GM12878 (cell line): ENCODE results near the gene SRF. TPM values are rescaled to one million over a fixed set of nuclear protein-coding genes. Genes with fewer than 3 reads are reported as not detected.

Experiments
- ATAC-seq: fragments of 200-7000 bp; cut with Tn5 transposase; 3 replicates; pipeline ENCODE4 v1.9.1; 2020; ENCODE audit warnings: mild to moderate bottlenecking, moderate library complexity
- BruUV-seq: library from RNA; stranded (reverse); fragments of 400-500 nt; replicated peaks from 2 replicates; lab custom pipeline; 2021; lab: Mats Ljungman, UMichigan
- CTCF ChIA-PET: fragments of 300-600 bp; sonication (Branson Sonifier 250); formaldehyde crosslinking; extraction: SDS; loops from one replicate; lab custom pipeline; 2021; ENCODE audit warnings: inconsistent platforms; lab: Yijun Ruan, JAX
- POLR2A ChIA-PET: fragments of 350-600 bp; formaldehyde crosslinking; extraction: SDS; loops from one replicate; lab custom pipeline; 2021; ENCODE audit warnings: inconsistent platforms; lab: Charles Lee
- RAD21 ChIA-PET: fragments of 300-600 bp; sonication (Branson Sonifier 250); formaldehyde crosslinking; loops from one replicate; lab custom pipeline; 2023; ENCODE audit warnings: antibody characterized with exemption; ENCODE audit not compliant: unreplicated experiment; lab: Charles Lee
- SMC1A ChIA-PET: fragments of 300-600 bp; sonication (Branson Sonifier 250); formaldehyde crosslinking; loops from one replicate; lab custom pipeline; 2023; ENCODE audit not compliant: unreplicated experiment, uncharacterized antibody; lab: Charles Lee
- DNase-seq: peaks from one replicate; pipeline ENCODE4 v3.0.0-alpha.2; 2011; ENCODE audit warnings: low read depth, low spot score
- FAIRE-seq: peaks from 3 replicates; lab custom pipeline; 2011; peaks lifted over from hg19 to GRCh38; lab: Jason Lieb, UNC
- H2AFZ ChIP-seq: 2 replicates; pipeline ENCODE4 v1.6.0; 2011; ENCODE audit warnings: low read depth, low read length, control low read depth; ENCODE audit not compliant: control insufficient read depth
- H3K27ac ChIP-seq: 2 replicates; pipeline ENCODE4 v1.5.1; 2011; ENCODE audit warnings: control low read depth; ENCODE audit not compliant: control insufficient read depth, insufficient read depth
- H3K27me3 ChIP-seq, 2 experiments: replicated peaks in 1 of 2; 2 replicates each; pipeline versions ENCODE4 v1.6.0 to v1.6.1; 2011; ENCODE audit warnings: low read length in 1 of 2; ENCODE audit not compliant: control insufficient read depth in 2 of 2, insufficient read depth in 2 of 2
- H3K36me3 ChIP-seq, 2 experiments: 2 replicates each; pipeline ENCODE4 v1.5.1; 2011; ENCODE audit warnings: low read length in 1 of 2; ENCODE audit not compliant: control insufficient read depth in 2 of 2, insufficient read depth in 2 of 2
- H3K4me1 ChIP-seq: 2 replicates; pipeline ENCODE4 v1.6.1; 2011; ENCODE audit warnings: mild to moderate bottlenecking, low read length, moderate library complexity, mixed read lengths; ENCODE audit not compliant: control insufficient read depth, insufficient read depth
- H3K4me2 ChIP-seq: 2 replicates; pipeline ENCODE4 v1.6.0; 2011; ENCODE audit warnings: control low read depth; ENCODE audit not compliant: control insufficient read depth, insufficient read depth
- H3K4me3 ChIP-seq: fragments of 200-600 bp; sonication (generic); 2 replicates; pipeline ENCODE4 v1.5.1; 2016
- H3K79me2 ChIP-seq: 2 replicates; pipeline ENCODE4 v1.6.0; 2011; ENCODE audit warnings: low read length; ENCODE audit not compliant: control insufficient read depth, insufficient read depth
- H3K9ac ChIP-seq: 2 replicates; pipeline ENCODE4 v1.8.0; 2011; ENCODE audit warnings: low read length, control low read depth, mixed read lengths; ENCODE audit not compliant: control insufficient read depth, insufficient read depth
- H3K9me3 ChIP-seq: replicated peaks from 3 replicates; pipeline ENCODE4 v1.5.1; 2011; ENCODE audit warnings: mild to moderate bottlenecking, low read length; ENCODE audit not compliant: control insufficient read depth, insufficient read depth
- H4K20me1 ChIP-seq: 2 replicates; pipeline ENCODE4 v1.6.0; 2011; ENCODE audit not compliant: control insufficient read depth, insufficient read depth
- HCFC1 ChIP-seq: fragments of 150-350 bp; IDR thresholded peaks from 2 replicates; pipeline ENCODE4 v1.6.1; 2014; ENCODE audit warnings: low read length
- NR2F1 ChIP-seq: fragments of 450-650 bp; conservative IDR thresholded peaks from 2 replicates; pipeline ENCODE4 v1.6.1; 2017; ENCODE audit warnings: mild to moderate bottlenecking
- SMAD5 ChIP-seq: IDR thresholded peaks from 2 replicates; pipeline ENCODE4 v1.6.1; 2016; ENCODE audit warnings: antibody characterized with exemption, low read depth
- SREBF1 ChIP-seq: IDR thresholded peaks from 2 replicates; pipeline ENCODE4 v1.6.1; 2012; ENCODE audit warnings: mild to moderate bottlenecking, low read length
- WGBS: methylation state at CpG from one replicate; pipeline ENCODE4 v1.1.6; 2016; ENCODE audit warnings: low lambda C conversion rate; ENCODE audit not compliant: insufficient replicate concordance, insufficient coverage; ENCODE audit errors: missing lambda C conversion rate; 5-methylcytosine and 5-hydroxymethylcytosine counted together
- in situ Hi-C: fragments of 300-500 bp; cut with MboI; formaldehyde crosslinking; loops from 9 replicates; pipeline ENCODE4 v1.14.3; 2018; ENCODE audit warnings: mixed read lengths
- intact Hi-C: fragments of 100-400 bp; cut with micrococcal nuclease; formaldehyde crosslinking; loops from one replicate; pipeline ENCODE4 v1.14.2; 2022; ENCODE audit not compliant: unreplicated experiment
- polyA plus RNA-seq, 11 experiments: library from polyadenylated mRNA; depleted of rRNA in 4 of 11; unstranded in 6 of 11; stranded (reverse) in 5 of 11; fragments of >200 nt; fragmentation: Nextera tagmentation in 4 of 11; fragmentation: Illumina TruSeq in 1 of 11; extraction: Ambion mirVana in 4 of 11; extraction: Trizol in 1 of 11; gene quantifications; 1 replicate in 1 of 11; 2 replicates in 10 of 11; pipeline versions ENCODE4 v1.2.1 to v1.2.3, GENCODE V29; 2011 to 2016; ENCODE audit warnings: inconsistent platforms in 2 of 11, missing spikeins in 2 of 11, low read depth in 1 of 11
- total RNA-seq, 4 experiments: library from RNA; depleted of rRNA in 3 of 4; stranded (reverse); fragments of >200 nt in 3 of 4; fragmentation: Illumina TruSeq in 1 of 4; extraction: Trizol in 1 of 4; gene quantifications; 2 replicates each; pipeline versions ENCODE4 v1.2.1 to v1.2.3, GENCODE V29; 2013 to 2021
- TF ChIP-seq, protein P1 (sequence below): fragments of 450-650 bp; IDR thresholded peaks from 2 replicates; pipeline ENCODE4 v1.6.1; 2017; ENCODE audit warnings: borderline replicate concordance
- TF ChIP-seq, protein P2 (sequence below): fragments of 450-650 bp; IDR thresholded peaks from 2 replicates; pipeline ENCODE4 v1.6.1; 2017; ENCODE audit warnings: mild to moderate bottlenecking, low read depth, inconsistent platforms; ENCODE audit not compliant: poor library complexity, severe bottlenecking

Gene SRF
- total and polyA plus RNA-seq, 10 of the 15 experiments (the other 5 are each of a cell fraction or from before 2014, with no cell fraction given), result 2.3 to 56.3 (median 28.2) TPM

DNA sequence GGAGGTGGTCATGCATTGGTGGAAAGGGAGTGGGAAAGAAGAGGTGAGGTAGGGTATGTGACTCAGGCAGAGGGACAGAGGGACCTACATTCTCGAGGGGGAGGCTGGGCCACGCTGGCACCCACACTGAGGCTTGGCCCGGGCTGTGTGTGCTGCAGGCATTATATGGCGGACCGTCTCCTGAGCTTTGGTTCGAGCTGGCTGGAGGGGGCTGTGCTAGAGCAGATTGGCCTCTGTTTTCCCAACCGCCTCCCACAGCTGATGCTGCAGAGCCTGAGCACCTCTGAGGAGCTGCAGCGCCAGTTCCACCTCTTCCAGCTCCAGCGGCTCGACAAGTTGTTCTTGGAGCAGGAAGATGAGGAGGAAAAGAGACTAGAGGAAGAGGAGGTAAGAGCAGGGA, 34.8 kb downstream of the SRF start:
- FAIRE-seq, result no peak
- H3K4me1 ChIP-seq, result no peaks in the 10 kb centered on the region

More for the DNA sequence above, 34.8 kb downstream of the SRF start:
- Histone ChIP-seq H3K9ac (no peak overlapping the region), H3K4me2 (no peak overlapping the region), H3K36me3 (no peaks in the 10 kb centered on the region; a peak in 1 of 4 replicates), H3K9me3 (no peaks in the 10 kb centered on the region), H2AFZ (no peak overlapping the region), H3K4me3 (no peak overlapping the region), H3K27me3 (no peaks in the 10 kb centered on the region), H3K79me2 (no peaks in the 10 kb centered on the region), H4K20me1 (no peaks in the 10 kb centered on the region)
- no TSS peak for BruUV-seq
- DNase-seq (no peak), ATAC-seq (no peak)
- 87% methylated on average over 10 of the region's 10 CpGs for WGBS
- ChIA-PET CTCF (no interaction called here), POLR2A (no interaction called here), SMC1A (no interaction called here), RAD21 (no interaction called here)
- intact Hi-C loops, result no loop called here
- in situ Hi-C loops, result no loop called here
- TF ChIP-seq SREBF1 (no peak), HCFC1 (no peak), NR2F1 (no peak), SMAD5 (no peak)
- TF ChIP-seq, protein P1, sequence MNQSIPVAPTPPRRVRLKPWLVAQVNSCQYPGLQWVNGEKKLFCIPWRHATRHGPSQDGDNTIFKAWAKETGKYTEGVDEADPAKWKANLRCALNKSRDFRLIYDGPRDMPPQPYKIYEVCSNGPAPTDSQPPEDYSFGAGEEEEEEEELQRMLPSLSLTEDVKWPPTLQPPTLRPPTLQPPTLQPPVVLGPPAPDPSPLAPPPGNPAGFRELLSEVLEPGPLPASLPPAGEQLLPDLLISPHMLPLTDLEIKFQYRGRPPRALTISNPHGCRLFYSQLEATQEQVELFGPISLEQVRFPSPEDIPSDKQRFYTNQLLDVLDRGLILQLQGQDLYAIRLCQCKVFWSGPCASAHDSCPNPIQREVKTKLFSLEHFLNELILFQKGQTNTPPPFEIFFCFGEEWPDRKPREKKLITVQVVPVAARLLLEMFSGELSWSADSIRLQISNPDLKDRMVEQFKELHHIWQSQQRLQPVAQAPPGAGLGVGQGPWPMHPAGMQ, result no peak
- TF ChIP-seq, protein P2, sequence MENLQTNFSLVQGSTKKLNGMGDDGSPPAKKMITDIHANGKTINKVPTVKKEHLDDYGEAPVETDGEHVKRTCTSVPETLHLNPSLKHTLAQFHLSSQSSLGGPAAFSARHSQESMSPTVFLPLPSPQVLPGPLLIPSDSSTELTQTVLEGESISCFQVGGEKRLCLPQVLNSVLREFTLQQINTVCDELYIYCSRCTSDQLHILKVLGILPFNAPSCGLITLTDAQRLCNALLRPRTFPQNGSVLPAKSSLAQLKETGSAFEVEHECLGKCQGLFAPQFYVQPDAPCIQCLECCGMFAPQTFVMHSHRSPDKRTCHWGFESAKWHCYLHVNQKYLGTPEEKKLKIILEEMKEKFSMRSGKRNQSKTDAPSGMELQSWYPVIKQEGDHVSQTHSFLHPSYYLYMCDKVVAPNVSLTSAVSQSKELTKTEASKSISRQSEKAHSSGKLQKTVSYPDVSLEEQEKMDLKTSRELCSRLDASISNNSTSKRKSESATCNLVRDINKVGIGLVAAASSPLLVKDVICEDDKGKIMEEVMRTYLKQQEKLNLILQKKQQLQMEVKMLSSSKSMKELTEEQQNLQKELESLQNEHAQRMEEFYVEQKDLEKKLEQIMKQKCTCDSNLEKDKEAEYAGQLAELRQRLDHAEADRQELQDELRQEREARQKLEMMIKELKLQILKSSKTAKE, result no peak
- TF ChIP-seq, all 136 proteins: peak for 0
- H3K27ac ChIP-seq, result no peak overlapping the region
